Liver (tissue), 9 donors: ENCODE measurements around the gene GPBP1L1. TPM values are rescaled to one million over a fixed set of nuclear protein-coding genes. Genes with fewer than 3 reads are reported as not detected.

Experiments used
- DNase-seq: peaks from one replicate; pipeline ENCODE4 v3.0.0-alpha.2; 2017; ENCODE audit warnings: low spot score
- H3K27ac ChIP-seq, 2 donors: one replicate each; pipeline ENCODE4 v1.7.0; 2013; ENCODE audit warnings: inconsistent platforms in 2 of 2, low read length in 2 of 2, control low read depth in 1 of 2, low read depth in 1 of 2, mild to moderate bottlenecking in 1 of 2
- H3K27me3 ChIP-seq, 4 donors: one replicate each; pipeline versions ENCODE4 v1.6.1 to v1.7.0; 2013; ENCODE audit warnings: low read length in 3 of 4, inconsistent platforms in 1 of 4, mild to moderate bottlenecking in 1 of 4, moderate library complexity in 1 of 4; ENCODE audit not compliant: control insufficient read depth in 4 of 4, insufficient read depth in 4 of 4
- H3K36me3 ChIP-seq, 4 donors: one replicate each; pipeline versions ENCODE4 v1.6.1 to v1.7.0; 2013; ENCODE audit warnings: low read length in 3 of 4, mild to moderate bottlenecking in 3 of 4, low read depth in 1 of 4, moderate library complexity in 1 of 4; ENCODE audit not compliant: control insufficient read depth in 4 of 4, insufficient read depth in 3 of 4
- H3K4me1 ChIP-seq, 4 donors: one replicate each; pipeline versions ENCODE4 v1.6.1 to v1.7.0; 2013; ENCODE audit warnings: low read length in 3 of 4, mild to moderate bottlenecking in 3 of 4, moderate library complexity in 1 of 4; ENCODE audit not compliant: control insufficient read depth in 4 of 4, insufficient read depth in 4 of 4
- H3K4me3 ChIP-seq, 3 donors: one replicate each; pipeline versions ENCODE4 v1.6.1 to v1.7.0; 2013; ENCODE audit warnings: low read length in 3 of 3, control low read depth in 1 of 3, low read depth in 1 of 3, mild to moderate bottlenecking in 1 of 3
- H3K9ac ChIP-seq, 2 donors: one replicate each; pipeline ENCODE4 v1.7.0; 2013; ENCODE audit warnings: low read length in 2 of 2, mild to moderate bottlenecking in 2 of 2, moderate library complexity in 2 of 2, control low read depth in 1 of 2, low read depth in 1 of 2
- H3K9me3 ChIP-seq, 4 donors: one replicate each; pipeline versions ENCODE4 v1.6.1 to v1.7.0; 2013; ENCODE audit warnings: low read length in 3 of 4; ENCODE audit not compliant: control insufficient read depth in 4 of 4
- CTCF ChIP-seq: fragments of 150-350 bp; IDR thresholded peaks from 2 replicates; pipeline ENCODE4 v1.5.1; 2017; ENCODE audit warnings: improper control_type of control experiment, low read depth, low read length; ENCODE audit not compliant: missing input control
- EGR1 ChIP-seq, 2 donors: IDR thresholded peaks; 2 replicates each; pipeline ENCODE4 v1.6.1; 2016 to 2018; ENCODE audit warnings: antibody characterized with exemption in 2 of 2, low read depth in 2 of 2
- FOXA1 ChIP-seq: IDR thresholded peaks from 2 replicates; pipeline ENCODE4 v1.6.1; 2016; ENCODE audit warnings: antibody characterized with exemption
- FOXA2 ChIP-seq: IDR thresholded peaks from 2 replicates; pipeline ENCODE4 v1.6.1; 2016; ENCODE audit warnings: antibody characterized with exemption
- GABPA ChIP-seq, 2 donors: IDR thresholded peaks in 1 of 2; conservative IDR thresholded peaks in 1 of 2; 2 replicates each; pipeline ENCODE4 v1.6.1; 2016; ENCODE audit warnings: antibody characterized with exemption in 2 of 2, mild to moderate bottlenecking in 1 of 2, moderate library complexity in 1 of 2
- HNF4A ChIP-seq, 2 donors: conservative IDR thresholded peaks; 2 replicates each; pipeline ENCODE4 v1.6.1; 2016; ENCODE audit warnings: antibody characterized with exemption in 2 of 2, mild to moderate bottlenecking in 2 of 2
- HNF4G ChIP-seq: IDR thresholded peaks from 2 replicates; pipeline ENCODE4 v1.6.1; 2016; ENCODE audit warnings: antibody characterized with exemption
- JUND ChIP-seq, 2 donors: IDR thresholded peaks; 2 replicates each; pipeline ENCODE4 v1.6.1; 2016; ENCODE audit warnings: antibody characterized with exemption in 2 of 2
- NR2F2 ChIP-seq: IDR thresholded peaks from 2 replicates; pipeline ENCODE4 v1.6.1; 2016; ENCODE audit warnings: antibody characterized with exemption
- RAD21 ChIP-seq, 2 donors: IDR thresholded peaks; 2 replicates each; pipeline ENCODE4 v1.6.1; 2016; ENCODE audit warnings: antibody characterized with exemption in 2 of 2, mild to moderate bottlenecking in 2 of 2
- RXRA ChIP-seq, 2 donors: IDR thresholded peaks; 2 replicates each; pipeline ENCODE4 v1.6.1; 2017 to 2018; ENCODE audit warnings: antibody characterized with exemption in 2 of 2, mild to moderate bottlenecking in 1 of 2
- SP1 ChIP-seq: IDR thresholded peaks from 2 replicates; pipeline ENCODE4 v1.6.1; 2018; ENCODE audit warnings: antibody characterized with exemption, mild to moderate bottlenecking
- TAF1 ChIP-seq: conservative IDR thresholded peaks from 2 replicates; pipeline ENCODE4 v1.6.1; 2016; ENCODE audit warnings: antibody characterized with exemption, mild to moderate bottlenecking
- YY1 ChIP-seq: IDR thresholded peaks from 2 replicates; pipeline ENCODE4 v1.6.1; 2016; ENCODE audit warnings: antibody characterized with exemption, mild to moderate bottlenecking
- ZBTB33 ChIP-seq: IDR thresholded peaks from 2 replicates; pipeline ENCODE4 v1.6.1; 2016; ENCODE audit warnings: antibody characterized with exemption
- WGBS: extraction: QIAGEN DNeasy Blood & Tissue Kit; methylation state at CpG from one replicate; pipeline ENCODE4 v1.1.7; 2013; 5-methylcytosine and 5-hydroxymethylcytosine counted together
- polyA plus RNA-seq, 2 donors: library from polyadenylated mRNA; stranded (reverse) in 1 of 2; unstranded in 1 of 2; fragments of 200-250 nt in 1 of 2; fragments of >200 nt in 1 of 2; fragmentation: Nextera tagmentation in 1 of 2; extraction: Ambion mirVana in 1 of 2; gene quantifications; one replicate each; pipeline versions ENCODE4 v1.2.1 to v1.2.3, GENCODE V29; 2013 to 2015
- total RNA-seq, 2 donors: library from RNA; depleted of rRNA; stranded (reverse); fragments of >200 nt; gene quantifications; one replicate each; pipeline ENCODE4 v1.2.3, GENCODE V29; 2014
- TF ChIP-seq, protein P1 (sequence below): IDR thresholded peaks from 2 replicates; pipeline ENCODE4 v1.6.1; 2016; ENCODE audit warnings: antibody characterized with exemption
- TF ChIP-seq, protein P2 (sequence below): IDR thresholded peaks from 2 replicates; pipeline ENCODE4 v1.6.1; 2016; ENCODE audit warnings: antibody characterized with exemption
- TF ChIP-seq, protein P3 (sequence below): IDR thresholded peaks from 2 replicates; pipeline ENCODE4 v1.6.1; 2016; ENCODE audit warnings: antibody characterized with exemption, mild to moderate bottlenecking
- donor health status: healthy.
- donor health status: healthy.
- donor health status: healthy.
- donor health status: healthy.
- donor health status: healthy.

GPBP1L1 gene
- total and polyA plus RNA-seq, 4 donors = 24.8 to 86.7 (median 53.5) TPM

DNA sequence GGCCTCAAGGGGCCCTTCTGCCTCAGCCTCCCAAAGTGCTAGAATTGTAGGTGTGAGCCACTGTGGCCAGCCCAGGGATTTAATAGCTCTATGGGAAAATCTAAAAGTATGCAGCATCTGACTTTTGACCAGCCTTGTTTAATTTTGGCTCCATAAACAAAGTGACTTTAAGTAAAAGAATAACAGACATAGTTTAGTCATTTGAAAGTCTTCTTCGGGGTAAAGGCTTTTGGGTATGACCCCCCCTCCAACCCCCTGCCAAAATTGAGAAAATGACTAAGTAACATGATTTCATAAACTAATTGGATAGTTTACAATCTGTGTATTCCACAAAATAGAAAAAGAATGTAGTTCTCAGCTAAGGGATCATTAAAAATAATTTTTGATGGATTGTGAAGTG, 17.0 kb downstream of the GPBP1L1 start:
- no peak for DNase-seq
- 22% methylated on average over 1 of the region's 1 CpG for WGBS
- Histone ChIP-seq H3K9ac (no peak overlapping the region), H3K4me3 (no peak overlapping the region), H3K27ac (no peak overlapping the region), H3K27me3 (no peaks in the 10 kb centered on the region), H3K4me1 (peaks cover 9 to 44% (median 27%) of the 10 kb centered on the region in 4 donors), H3K9me3 (no peaks in the 10 kb centered on the region), H3K36me3 (no peaks in the 10 kb centered on the region)
- TF ChIP-seq CTCF = no peak
- no peak for TF ChIP-seq TAF1
- TF ChIP-seq RXRA (IDR thresholded peaks at IDR 0.05) = no peak
- TF ChIP-seq, protein P1, sequence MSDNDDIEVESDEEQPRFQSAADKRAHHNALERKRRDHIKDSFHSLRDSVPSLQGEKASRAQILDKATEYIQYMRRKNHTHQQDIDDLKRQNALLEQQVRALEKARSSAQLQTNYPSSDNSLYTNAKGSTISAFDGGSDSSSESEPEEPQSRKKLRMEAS = no peak
- no peak for TF ChIP-seq HNF4A (conservative IDR thresholded peaks at IDR 0.05)
- TF ChIP-seq, protein P2, sequence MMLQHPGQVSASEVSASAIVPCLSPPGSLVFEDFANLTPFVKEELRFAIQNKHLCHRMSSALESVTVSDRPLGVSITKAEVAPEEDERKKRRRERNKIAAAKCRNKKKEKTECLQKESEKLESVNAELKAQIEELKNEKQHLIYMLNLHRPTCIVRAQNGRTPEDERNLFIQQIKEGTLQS = no peak
- TF ChIP-seq, protein P3, sequence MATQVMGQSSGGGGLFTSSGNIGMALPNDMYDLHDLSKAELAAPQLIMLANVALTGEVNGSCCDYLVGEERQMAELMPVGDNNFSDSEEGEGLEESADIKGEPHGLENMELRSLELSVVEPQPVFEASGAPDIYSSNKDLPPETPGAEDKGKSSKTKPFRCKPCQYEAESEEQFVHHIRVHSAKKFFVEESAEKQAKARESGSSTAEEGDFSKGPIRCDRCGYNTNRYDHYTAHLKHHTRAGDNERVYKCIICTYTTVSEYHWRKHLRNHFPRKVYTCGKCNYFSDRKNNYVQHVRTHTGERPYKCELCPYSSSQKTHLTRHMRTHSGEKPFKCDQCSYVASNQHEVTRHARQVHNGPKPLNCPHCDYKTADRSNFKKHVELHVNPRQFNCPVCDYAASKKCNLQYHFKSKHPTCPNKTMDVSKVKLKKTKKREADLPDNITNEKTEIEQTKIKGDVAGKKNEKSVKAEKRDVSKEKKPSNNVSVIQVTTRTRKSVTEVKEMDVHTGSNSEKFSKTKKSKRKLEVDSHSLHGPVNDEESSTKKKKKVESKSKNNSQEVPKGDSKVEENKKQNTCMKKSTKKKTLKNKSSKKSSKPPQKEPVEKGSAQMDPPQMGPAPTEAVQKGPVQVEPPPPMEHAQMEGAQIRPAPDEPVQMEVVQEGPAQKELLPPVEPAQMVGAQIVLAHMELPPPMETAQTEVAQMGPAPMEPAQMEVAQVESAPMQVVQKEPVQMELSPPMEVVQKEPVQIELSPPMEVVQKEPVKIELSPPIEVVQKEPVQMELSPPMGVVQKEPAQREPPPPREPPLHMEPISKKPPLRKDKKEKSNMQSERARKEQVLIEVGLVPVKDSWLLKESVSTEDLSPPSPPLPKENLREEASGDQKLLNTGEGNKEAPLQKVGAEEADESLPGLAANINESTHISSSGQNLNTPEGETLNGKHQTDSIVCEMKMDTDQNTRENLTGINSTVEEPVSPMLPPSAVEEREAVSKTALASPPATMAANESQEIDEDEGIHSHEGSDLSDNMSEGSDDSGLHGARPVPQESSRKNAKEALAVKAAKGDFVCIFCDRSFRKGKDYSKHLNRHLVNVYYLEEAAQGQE = no peak
- TF ChIP-seq YY1 = no peak
- no peak for TF ChIP-seq NR2F2
- TF ChIP-seq FOXA2 = no peak
- TF ChIP-seq EGR1 (IDR thresholded peaks at IDR 0.05; ENCODE audit: low read depth in 2 of 2) = no peak
- no peak for TF ChIP-seq HNF4G
- no peak for TF ChIP-seq GABPA (IDR thresholded peaks at IDR 0.05 in 1 of 2, conservative IDR thresholded peaks at IDR 0.05 in 1 of 2)
- TF ChIP-seq SP1 = no peak
- no peak for TF ChIP-seq JUND (IDR thresholded peaks at IDR 0.05)
- no peak for TF ChIP-seq FOXA1
- TF ChIP-seq ZBTB33 = no peak

DNA sequence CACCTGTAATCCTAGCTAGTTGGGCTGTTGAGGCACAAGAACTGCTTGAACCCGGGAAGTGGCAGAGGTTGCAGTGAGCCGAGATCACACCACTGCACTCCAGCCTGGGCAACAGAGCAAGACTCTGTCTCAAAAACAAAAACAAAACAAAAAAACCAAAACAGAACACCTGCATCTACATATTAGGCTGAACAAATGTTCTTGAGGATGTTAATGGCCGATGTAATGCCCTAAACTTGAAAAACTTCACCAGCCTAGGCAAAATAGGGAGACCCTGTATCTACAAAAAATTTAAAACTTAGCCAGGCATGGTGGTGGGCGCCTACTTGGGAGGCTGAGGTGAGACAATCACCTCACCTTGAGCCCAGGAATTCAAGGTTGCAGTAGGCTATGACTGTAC, 17.8 kb downstream of the GPBP1L1 start:
- H3K27ac ChIP-seq = no peak overlapping the region
- H3K9me3 ChIP-seq = no peaks in the 10 kb centered on the region
- no peak overlapping the region for H3K4me3 ChIP-seq
- H3K4me1 ChIP-seq = peaks cover 7 to 35% (median 20%) of the 10 kb centered on the region in 4 donors
- H3K36me3 ChIP-seq = no peaks in the 10 kb centered on the region
- WGBS = 97% methylated on average over 4 of the region's 4 CpGs
- no peak for DNase-seq
- no peak for TF ChIP-seq NR2F2
- no peak for TF ChIP-seq RAD21 (IDR thresholded peaks at IDR 0.05)
- TF ChIP-seq, protein P2 = no peak
- no peak for TF ChIP-seq RXRA (IDR thresholded peaks at IDR 0.05)
- TF ChIP-seq, protein P1 = no peak
- no peak for TF ChIP-seq FOXA2
- TF ChIP-seq SP1 = no peak
- TF ChIP-seq CTCF = no peak
- no peak for TF ChIP-seq GABPA (IDR thresholded peaks at IDR 0.05 in 1 of 2, conservative IDR thresholded peaks at IDR 0.05 in 1 of 2)
- H3K27me3 ChIP-seq = no peaks in the 10 kb centered on the region
- no peak overlapping the region for H3K9ac ChIP-seq
